Nephron progenitor cell (in vitro differentiated cells): ENCODE results near the gene FSHR.

ENCODE experiments used
- DNase-seq: peaks from one replicate; pipeline ENCODE4 v3.0.0; 2021
- H3K27ac Mint-ChIP-seq: 2 replicates; pipeline ENCODE4 v1.8.0; 2021; ENCODE audit warnings: mild to moderate bottlenecking, moderate library complexity, mixed read lengths
- H3K27me3 Mint-ChIP-seq: 2 replicates; pipeline ENCODE4 v1.8.0; 2021; ENCODE audit warnings: mild to moderate bottlenecking, low read depth, mixed read lengths; ENCODE audit not compliant: poor library complexity
- H3K36me3 Mint-ChIP-seq: 2 replicates; pipeline ENCODE4 v1.8.0; 2021; ENCODE audit warnings: low read depth, mixed read lengths
- H3K4me1 Mint-ChIP-seq: 2 replicates; pipeline ENCODE4 v1.8.0; 2021; ENCODE audit warnings: mixed read lengths
- H3K4me3 Mint-ChIP-seq: 2 replicates; pipeline ENCODE4 v1.8.0; 2021; ENCODE audit warnings: mild to moderate bottlenecking, moderate library complexity, mixed read lengths
- H3K9me3 Mint-ChIP-seq: 2 replicates; pipeline ENCODE4 v1.8.0; 2021; ENCODE audit warnings: mild to moderate bottlenecking, moderate library complexity, mixed read lengths
- TF ChIP-seq, protein P1 (sequence below): fragments of 200-600 bp; sonication (generic); IDR thresholded peaks from 2 replicates; pipeline ENCODE4 v1.5.0; 2021; ENCODE audit warnings: antibody characterized with exemption

Gene FSHR

DNA sequence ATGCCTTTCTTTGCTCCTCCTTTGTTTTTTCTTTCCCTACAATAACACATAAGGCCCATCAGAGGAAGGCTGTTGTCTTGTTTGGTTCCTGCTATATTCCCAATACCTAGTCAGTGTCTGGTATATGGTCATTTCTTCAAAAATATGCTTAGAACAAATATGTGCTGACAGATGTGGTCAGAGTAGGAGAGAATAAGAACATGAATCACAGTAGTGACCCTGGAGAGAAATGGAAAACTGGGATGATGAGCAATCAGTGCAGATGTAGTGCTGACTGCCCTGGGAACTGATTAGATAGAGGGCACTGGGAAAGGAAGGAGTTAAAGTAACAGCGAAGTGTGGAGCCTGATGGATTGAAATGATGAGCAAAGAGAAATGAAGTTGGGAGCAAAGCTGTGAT lies 209.4 kb downstream of the FSHR start:
- Mint-ChIP-seq H3K36me3 (no peaks in the 10 kb centered on the region), H3K4me1 (no peaks in the 10 kb centered on the region), H3K27me3 (peaks cover 4% of the 10 kb centered on the region), H3K27ac (no peak overlapping the region), H3K9me3 (no peaks in the 10 kb centered on the region), H3K4me3 (no peak overlapping the region)
- TF ChIP-seq, protein P1, sequence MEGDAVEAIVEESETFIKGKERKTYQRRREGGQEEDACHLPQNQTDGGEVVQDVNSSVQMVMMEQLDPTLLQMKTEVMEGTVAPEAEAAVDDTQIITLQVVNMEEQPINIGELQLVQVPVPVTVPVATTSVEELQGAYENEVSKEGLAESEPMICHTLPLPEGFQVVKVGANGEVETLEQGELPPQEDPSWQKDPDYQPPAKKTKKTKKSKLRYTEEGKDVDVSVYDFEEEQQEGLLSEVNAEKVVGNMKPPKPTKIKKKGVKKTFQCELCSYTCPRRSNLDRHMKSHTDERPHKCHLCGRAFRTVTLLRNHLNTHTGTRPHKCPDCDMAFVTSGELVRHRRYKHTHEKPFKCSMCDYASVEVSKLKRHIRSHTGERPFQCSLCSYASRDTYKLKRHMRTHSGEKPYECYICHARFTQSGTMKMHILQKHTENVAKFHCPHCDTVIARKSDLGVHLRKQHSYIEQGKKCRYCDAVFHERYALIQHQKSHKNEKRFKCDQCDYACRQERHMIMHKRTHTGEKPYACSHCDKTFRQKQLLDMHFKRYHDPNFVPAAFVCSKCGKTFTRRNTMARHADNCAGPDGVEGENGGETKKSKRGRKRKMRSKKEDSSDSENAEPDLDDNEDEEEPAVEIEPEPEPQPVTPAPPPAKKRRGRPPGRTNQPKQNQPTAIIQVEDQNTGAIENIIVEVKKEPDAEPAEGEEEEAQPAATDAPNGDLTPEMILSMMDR = no peak
- no peak for DNase-seq

DNA sequence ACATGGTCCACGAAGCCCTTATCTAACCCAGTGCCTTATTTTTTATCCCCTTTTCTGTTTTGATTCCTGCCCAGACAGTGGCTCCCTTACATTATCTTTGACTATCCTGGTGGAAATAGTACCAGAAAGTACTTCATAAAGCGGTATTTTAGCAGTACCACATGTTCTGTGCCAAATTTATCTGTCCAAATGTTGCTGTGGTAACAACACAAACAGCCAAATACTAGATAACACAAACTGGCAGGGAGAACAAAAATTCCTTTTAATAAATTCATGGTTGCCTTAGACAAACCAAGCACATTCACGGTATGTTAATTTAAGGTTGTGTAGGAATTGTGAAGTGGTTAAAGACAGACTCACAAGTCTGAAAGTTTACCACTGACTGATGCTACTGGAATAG lies 210.9 kb downstream of the FSHR start:
- H3K27ac Mint-ChIP-seq = no peak overlapping the region
- H3K27me3 Mint-ChIP-seq = peaks cover 4% of the 10 kb centered on the region
- no peak for DNase-seq
- TF ChIP-seq, protein P1 = no peak
- no peak overlapping the region for H3K4me3 Mint-ChIP-seq
- H3K4me1 Mint-ChIP-seq = peaks cover 3% of the 10 kb centered on the region
- H3K9me3 Mint-ChIP-seq = no peaks in the 10 kb centered on the region
- no peaks in the 10 kb centered on the region for H3K36me3 Mint-ChIP-seq

GRCh38 chr2:48941908-48942307 lies 212.4 kb downstream of the FSHR start:
- Mint-ChIP-seq H3K27ac (no peak overlapping the region), H3K27me3 (peaks cover 7% of the 10 kb centered on the region), H3K36me3 (no peaks in the 10 kb centered on the region), H3K4me1 (peaks cover 9% of the 10 kb centered on the region), H3K4me3 (no peak overlapping the region), H3K9me3 (no peaks in the 10 kb centered on the region)
- DNase-seq = no peak
- TF ChIP-seq, protein P1 = no peak

GRCh38 chr2:48941456-48941855 lies 212.9 kb downstream of the FSHR start:
- no peaks in the 10 kb centered on the region for H3K9me3 Mint-ChIP-seq
- H3K27ac Mint-ChIP-seq = peak overlapping the region; percentile 62
- peaks cover 7% of the 10 kb centered on the region for H3K27me3 Mint-ChIP-seq
- DNase-seq = no peak
- peaks cover 9% of the 10 kb centered on the region for H3K4me1 Mint-ChIP-seq
- no peaks in the 10 kb centered on the region for H3K36me3 Mint-ChIP-seq
- H3K4me3 Mint-ChIP-seq = no peak overlapping the region
- TF ChIP-seq, protein P1 = no peak

DNA sequence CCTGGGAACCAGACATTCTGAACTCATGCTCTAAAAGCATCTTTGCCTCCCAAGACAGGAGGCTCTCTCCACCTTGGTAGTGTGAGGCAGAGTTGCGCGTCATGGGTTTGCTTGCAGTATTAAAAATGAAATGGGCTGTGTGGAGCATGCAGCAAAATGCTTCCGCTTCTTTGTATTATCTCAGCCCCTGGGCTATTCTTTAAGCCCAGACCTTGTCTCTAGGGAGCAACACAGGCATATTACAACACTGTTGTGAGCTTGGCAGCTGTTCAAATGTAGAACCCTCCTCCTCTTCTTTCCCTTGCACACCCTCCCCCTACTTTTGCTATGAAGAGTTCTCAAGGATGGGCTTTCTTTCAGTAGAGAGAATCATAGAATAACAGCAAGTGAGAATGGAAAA lies 213.7 kb downstream of the FSHR start:
- Mint-ChIP-seq H3K4me1 (peaks cover 9% of the 10 kb centered on the region), H3K27me3 (peaks cover 7% of the 10 kb centered on the region), H3K4me3 (no peak overlapping the region), H3K36me3 (no peaks in the 10 kb centered on the region), H3K9me3 (no peaks in the 10 kb centered on the region), H3K27ac (no peak overlapping the region)
- TF ChIP-seq, protein P1 = no peak
- no peak for DNase-seq

DNA sequence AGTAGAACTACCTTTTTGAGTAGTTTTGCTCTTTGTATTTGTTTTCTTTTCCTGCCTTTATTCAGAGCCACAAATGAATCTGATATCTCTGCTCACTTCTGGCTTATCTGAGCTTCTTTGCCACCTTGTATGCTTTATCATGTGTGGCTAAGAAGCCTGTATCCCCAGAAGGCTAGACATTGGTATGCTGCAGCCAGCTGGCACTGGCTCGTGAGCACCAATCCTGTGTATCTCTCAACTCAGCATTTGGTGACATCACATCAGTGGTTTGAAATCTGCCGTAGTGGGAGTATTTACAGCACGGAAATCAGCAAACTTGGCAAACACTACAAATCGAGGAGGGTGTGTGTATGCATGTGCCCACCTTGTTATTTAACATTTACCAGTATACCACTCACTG lies 215.1 kb downstream of the FSHR start:
- Mint-ChIP-seq H3K27me3 (peaks cover 9% of the 10 kb centered on the region), H3K27ac (no peak overlapping the region), H3K9me3 (no peaks in the 10 kb centered on the region), H3K36me3 (no peaks in the 10 kb centered on the region), H3K4me3 (no peak overlapping the region), H3K4me1 (peaks cover 12% of the 10 kb centered on the region)
- TF ChIP-seq, protein P1 = no peak
- no peak for DNase-seq
